ENCODE measurements around the gene AKR1C1.

GRCh38 chr10:4977025-4977424 lies 13.8 kb downstream of the AKR1C1 start:
- TF ChIP-seq CTCF (IDR thresholded peaks at IDR 0.05) (no peak), REST (IDR thresholded peaks at IDR 0.05; ENCODE audit: insufficient read depth in 1 of 2, low read depth in 2 of 2, low read length in 1 of 2) (no peak), POLR2AphosphoS5 (IDR thresholded peaks at IDR 0.05; ENCODE audit: low read depth, low read length) (no peak), SIN3A (IDR thresholded peaks at IDR 0.05; ENCODE audit: borderline replicate concordance, insufficient read depth, low read depth, low read length) (no peak), TCF7L2 (IDR thresholded peaks at IDR 0.05; ENCODE audit: low read depth, low read length) (no peak)

Measured in Panc1 (cell line).